GM21576 (cell line): ENCODE data around the gene ANKRD30A.
"Not testable (repeated sequence)": the region's sequence is repeated elsewhere in the genome, so short reads cannot be mapped to it uniquely, and the experiment has no call there.

Source experiments
- ATAC-seq: cut with Tn5 transposase; IDR thresholded peaks from one replicate; pipeline ENCODE4 v1.9.1; 2021; ENCODE audit warnings: mild to moderate bottlenecking, moderate library complexity; ENCODE audit not compliant: unreplicated experiment

ANKRD30A gene

DNA sequence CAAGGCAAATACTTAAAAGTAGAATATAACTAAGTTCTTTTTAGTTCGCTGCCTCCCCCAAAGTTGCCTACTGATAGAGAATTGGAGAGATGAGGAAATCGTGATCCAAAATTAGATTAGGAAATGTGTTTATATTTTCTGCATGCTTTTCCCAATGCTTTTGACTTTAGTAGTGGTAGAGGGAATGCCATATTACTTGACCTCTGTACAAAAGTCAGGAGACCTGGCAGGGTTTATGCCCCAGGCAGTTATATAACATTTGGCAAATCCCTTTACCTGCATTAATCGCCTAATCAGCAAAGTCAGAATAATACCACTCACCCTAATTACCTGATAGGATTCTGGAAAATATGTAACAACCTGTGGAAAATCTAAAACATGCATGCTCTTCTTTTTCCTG, 142.9 kb downstream of the ANKRD30A start:
- ATAC-seq, result no peak

DNA sequence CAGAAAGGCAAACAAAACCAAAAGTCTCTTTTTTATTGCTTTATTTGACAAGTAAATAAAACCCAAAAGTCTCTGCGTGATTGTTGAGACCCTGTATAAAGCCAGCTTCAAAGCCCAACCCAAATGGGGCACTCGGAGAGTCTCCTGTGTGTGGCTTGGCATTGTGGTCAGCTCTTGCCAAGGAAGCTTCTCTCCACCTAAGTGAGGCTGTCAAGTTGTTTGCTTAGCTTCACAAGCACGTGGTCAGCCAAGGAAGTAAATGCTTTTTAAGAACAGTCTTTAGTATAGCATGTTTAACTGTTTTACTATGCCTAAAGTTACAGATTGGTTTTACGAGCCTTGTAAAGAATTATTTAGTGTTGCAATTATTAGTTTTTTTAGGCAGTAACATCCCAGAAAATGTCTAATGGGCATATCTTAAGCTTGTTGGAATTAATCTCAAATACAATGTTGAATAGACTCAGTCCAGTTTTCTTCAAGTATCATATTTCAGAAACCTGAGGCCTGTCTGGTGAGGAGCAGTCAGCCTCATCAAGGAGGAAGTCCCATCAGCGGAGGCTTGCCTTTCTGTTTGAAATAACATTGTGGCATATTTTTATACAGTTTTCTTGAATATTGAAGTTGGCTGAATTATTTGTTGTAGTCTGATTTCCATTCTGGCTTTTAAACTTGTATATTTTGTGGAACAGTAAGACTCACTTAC, 144.3 kb downstream of the ANKRD30A start:
- ATAC-seq, result no peak

GRCh38 chr10:37275216-37275777, 149.9 kb downstream of the ANKRD30A start:
- no peak for ATAC-seq

GRCh38 chr10:37285063-37285462, 159.7 kb downstream of the ANKRD30A start:
- no peak for ATAC-seq

DNA sequence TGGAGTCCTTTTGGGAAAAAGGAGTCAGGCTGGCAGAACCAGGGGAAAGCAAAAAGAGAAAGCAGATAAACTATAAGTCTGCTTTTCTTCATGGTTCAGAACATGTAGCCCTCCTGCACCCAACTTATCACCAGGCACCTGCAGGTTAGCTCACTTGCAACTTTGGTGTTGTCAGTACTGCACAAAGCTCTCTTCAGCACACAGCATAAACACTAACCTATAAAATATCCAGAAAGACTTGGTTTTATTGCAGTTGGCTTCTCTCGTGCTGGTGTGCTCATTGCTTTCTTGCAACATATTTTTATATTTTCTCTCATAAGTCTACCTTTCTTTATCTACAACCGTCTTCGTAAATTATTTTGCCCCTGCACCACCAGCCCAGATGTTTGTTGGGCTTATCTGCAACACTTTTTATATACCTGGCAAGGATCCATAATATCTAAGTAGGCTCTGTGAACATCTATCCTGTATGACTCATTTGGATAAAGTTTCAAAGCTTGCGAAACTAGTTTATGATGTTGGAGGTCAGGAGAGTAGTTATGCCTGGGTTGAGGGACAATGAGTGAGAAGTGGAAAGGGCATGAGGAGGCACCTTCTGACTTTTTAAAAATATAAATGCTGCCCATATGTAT, 164.6 kb downstream of the ANKRD30A start:
- no peak for ATAC-seq

- no peak for ATAC-seq
Observed at GRCh38 chr10:37301271-37301670, 175.9 kb downstream of the ANKRD30A start.

- no peak for ATAC-seq
Observed at GRCh38 chr10:37304036-37304435, 178.6 kb downstream of the ANKRD30A start.

DNA sequence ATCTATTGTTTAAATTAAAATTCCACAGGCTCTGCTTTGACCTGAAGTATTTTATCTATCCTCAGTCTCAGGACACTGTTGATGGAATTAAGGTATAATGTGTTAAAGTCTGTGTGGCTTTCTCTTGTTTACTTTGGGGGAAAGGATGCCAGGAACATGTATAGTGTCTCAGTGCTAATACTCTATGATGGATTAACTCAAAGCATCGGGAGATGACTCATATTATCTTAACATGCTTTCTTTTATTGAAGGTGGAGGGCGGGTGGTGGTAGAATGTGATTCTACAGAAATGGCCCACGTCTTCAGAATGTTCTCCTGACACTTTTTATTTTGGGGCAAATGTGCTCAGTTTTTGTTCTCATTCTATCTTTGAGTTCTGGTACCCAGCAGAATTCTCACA, 189.0 kb downstream of the ANKRD30A start:
- ATAC-seq, result no peak

GRCh38 chr10:37314862-37315261, 189.5 kb downstream of the ANKRD30A start:
- ATAC-seq, result no peak

GRCh38 chr10:37344413-37344812, 219.0 kb downstream of the ANKRD30A start:
- ATAC-seq, result no peak

GRCh38 chr10:37379991-37380390, 254.6 kb downstream of the ANKRD30A start:
- ATAC-seq, result no peak

DNA sequence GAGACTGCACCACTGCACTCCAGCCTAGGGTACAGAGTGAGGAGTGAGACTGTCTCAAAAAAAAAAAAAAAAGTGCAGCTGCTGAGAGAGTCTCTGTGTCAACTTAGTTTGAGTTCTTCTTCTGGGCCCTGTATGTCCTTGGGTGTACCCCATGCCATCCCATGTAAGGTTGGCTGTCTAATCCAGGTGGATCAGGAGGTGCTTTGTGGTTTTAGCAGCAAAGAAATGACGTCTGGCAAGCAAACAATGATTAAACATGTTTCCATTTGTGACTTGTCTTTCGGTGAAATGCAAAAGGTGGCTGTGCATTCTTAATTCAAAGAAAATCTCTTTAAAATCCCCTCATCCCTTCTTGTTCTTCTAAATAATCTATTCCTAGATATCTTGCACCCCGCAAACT, 255.9 kb downstream of the ANKRD30A start:
- no peak for ATAC-seq

- ATAC-seq, result no peak
Observed at GRCh38 chr10:37384923-37385322, 259.5 kb downstream of the ANKRD30A start.

GRCh38 chr10:37390926-37391325, 265.5 kb downstream of the ANKRD30A start:
- no peak for ATAC-seq

DNA sequence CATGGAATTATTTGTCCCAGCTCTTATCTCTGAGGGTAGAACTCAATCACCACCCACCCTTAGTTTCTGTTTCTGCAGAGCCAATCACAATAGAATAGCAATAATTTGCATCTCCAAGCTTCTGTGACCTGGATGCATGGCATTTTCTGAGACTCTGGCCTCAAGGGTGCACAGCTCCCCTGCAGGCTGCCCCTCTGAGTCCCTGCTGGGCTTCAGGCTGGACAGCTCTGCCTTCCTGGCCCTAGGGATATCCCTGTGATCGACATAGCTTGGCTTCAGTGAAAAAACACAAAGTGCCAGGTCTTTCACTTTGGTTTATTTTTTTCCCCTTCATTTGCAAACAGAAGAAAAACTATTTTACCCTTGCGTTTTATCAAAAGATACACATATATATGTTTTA, 275.4 kb downstream of the ANKRD30A start:
- not testable (repeated sequence) for ATAC-seq

DNA sequence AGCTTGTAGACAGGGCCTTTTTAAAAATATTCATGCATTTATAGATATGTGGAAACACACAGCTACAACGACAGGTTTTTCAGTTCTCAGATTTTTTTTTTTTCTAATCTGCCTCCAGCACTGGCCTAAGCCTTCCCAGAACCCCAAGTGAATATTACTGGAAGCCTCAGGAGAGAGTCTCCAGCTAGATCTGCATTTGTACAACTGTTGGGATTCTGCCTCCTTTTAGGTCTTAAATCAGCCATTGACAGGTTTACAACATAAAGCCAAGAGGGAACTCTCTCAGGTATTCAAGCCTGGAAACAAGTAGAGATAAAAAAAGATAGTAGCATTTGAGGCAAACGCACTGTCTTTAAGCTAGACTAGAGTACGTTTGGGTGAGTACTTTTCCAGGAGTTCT, 275.8 kb downstream of the ANKRD30A start:
- no peak for ATAC-seq

DNA sequence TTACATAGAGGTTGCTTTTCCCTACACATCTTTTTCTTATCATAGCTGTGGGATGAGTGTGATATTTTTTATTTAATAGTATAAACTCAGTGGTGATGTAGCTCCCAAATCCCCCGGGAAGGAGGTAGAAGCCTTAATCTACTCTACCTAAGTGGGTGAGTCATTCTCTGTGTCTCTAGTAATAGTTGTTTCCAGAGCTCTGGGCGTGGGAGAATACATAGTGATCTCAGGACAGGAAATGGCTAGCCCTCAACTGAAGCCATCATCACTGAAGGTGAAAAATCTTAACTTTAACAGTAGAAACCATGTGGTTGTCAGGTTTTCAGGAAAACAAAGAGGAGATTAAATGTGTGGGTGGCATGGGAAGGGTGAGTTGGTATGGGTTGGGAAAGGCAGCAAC, 278.4 kb downstream of the ANKRD30A start:
- ATAC-seq, result no peak
